ENCODE data around the gene BICRA. TPM values are rescaled to one million over a fixed set of nuclear protein-coding genes. Genes with fewer than 3 reads are reported as not detected.

The BICRA gene
- total and polyA plus RNA-seq, 4 donors = 6.1 to 16.1 (median 6.7) TPM

- no peak for TF ChIP-seq CTCF (IDR thresholded peaks at IDR 0.05; ENCODE audit: control extremely low read depth, extremely low read depth)
- ATAC-seq (ENCODE audit: insufficient read depth, low FRiP score) = no peak
- 82 to 97% methylated on average over 7 of the region's 7 CpGs for WGBS, 2 donors
- Histone ChIP-seq H3K9ac (ENCODE audit: insufficient read depth in 1 of 2, low read length in 2 of 2) (no peak overlapping the region), H3K27me3 (ENCODE audit: control insufficient read depth in 3 of 3, insufficient read depth in 3 of 3, low read length in 2 of 3) (no peaks in the 10 kb centered on the region), H3K36me3 (ENCODE audit: control insufficient read depth in 4 of 4, insufficient read depth in 4 of 4, low read length in 4 of 4) (peaks cover 4 to 32% (median 12%) of the 10 kb centered on the region in 4 donors), H3K27ac (ENCODE audit: low read depth in 1 of 2, low read length in 1 of 2) (no peak overlapping the region), H3K9me3 (ENCODE audit: control insufficient read depth in 4 of 4, insufficient read depth in 3 of 4, low read length in 3 of 4) (no peaks in the 10 kb centered on the region), H3K4me1 (ENCODE audit: control insufficient read depth in 5 of 5, insufficient read depth in 5 of 5, low read length in 5 of 5) (no peaks in the 10 kb centered on the region), H3K4me3 (no peak overlapping the region)
- no peak for DNase-seq
These were observed 82.8 kb downstream of the BICRA start for GRCh38 chr19:47691782-47692181.

- Histone ChIP-seq H3K36me3 (ENCODE audit: control insufficient read depth in 4 of 4, insufficient read depth in 4 of 4, low read length in 4 of 4) (peaks cover 4 to 35% (median 12%) of the 10 kb centered on the region in 4 donors), H3K4me3 (no peak overlapping the region), H3K9me3 (ENCODE audit: control insufficient read depth in 4 of 4, insufficient read depth in 3 of 4, low read length in 3 of 4) (no peaks in the 10 kb centered on the region), H3K27me3 (ENCODE audit: control insufficient read depth in 3 of 3, insufficient read depth in 3 of 3, low read length in 2 of 3) (no peaks in the 10 kb centered on the region), H3K9ac (ENCODE audit: insufficient read depth in 1 of 2, low read length in 2 of 2) (no peak overlapping the region), H3K27ac (ENCODE audit: low read depth in 1 of 2, low read length in 1 of 2) (no peak overlapping the region), H3K4me1 (ENCODE audit: control insufficient read depth in 5 of 5, insufficient read depth in 5 of 5, low read length in 5 of 5) (no peaks in the 10 kb centered on the region)
- 93 to 95% methylated on average over 17 of the region's 17 CpGs for WGBS, 2 donors
- DNase-seq = no peak
- TF ChIP-seq CTCF (IDR thresholded peaks at IDR 0.05; ENCODE audit: control extremely low read depth, extremely low read depth) = no peak
- ATAC-seq (ENCODE audit: insufficient read depth, low FRiP score) = no peak
These were observed 84.6 kb downstream of the BICRA start for GRCh38 chr19:47693489-47693888.

GRCh38 chr19:47693903-47694302 lies 85.0 kb downstream of the BICRA start:
- H3K36me3 ChIP-seq (ENCODE audit: control insufficient read depth in 4 of 4, insufficient read depth in 4 of 4, low read length in 4 of 4) = peaks cover 4 to 39% (median 13%) of the 10 kb centered on the region in 4 donors
- WGBS, 2 donors = 90 to 91% methylated on average over 8 to 13 of the region's 14 CpGs

More at GRCh38 chr19:47693903-47694302, 85.0 kb downstream of the BICRA start:
- no peaks in the 10 kb centered on the region for H3K4me1 ChIP-seq (ENCODE audit: control insufficient read depth in 5 of 5, insufficient read depth in 5 of 5, low read length in 5 of 5)
- no peak overlapping the region for H3K9ac ChIP-seq (ENCODE audit: insufficient read depth in 1 of 2, low read length in 2 of 2)
- H3K4me3 ChIP-seq = no peak overlapping the region
- H3K9me3 ChIP-seq (ENCODE audit: control insufficient read depth in 4 of 4, insufficient read depth in 3 of 4, low read length in 3 of 4) = no peaks in the 10 kb centered on the region
- no peak overlapping the region for H3K27ac ChIP-seq (ENCODE audit: low read depth in 1 of 2, low read length in 1 of 2)
- no peak for DNase-seq
- no peak for ATAC-seq (ENCODE audit: insufficient read depth, low FRiP score)
- H3K27me3 ChIP-seq (ENCODE audit: control insufficient read depth in 3 of 3, insufficient read depth in 3 of 3, low read length in 2 of 3) = no peaks in the 10 kb centered on the region
- TF ChIP-seq CTCF (IDR thresholded peaks at IDR 0.05; ENCODE audit: control extremely low read depth, extremely low read depth) = no peak
